ENCODE measurements around the gene MPV17.

DNA sequence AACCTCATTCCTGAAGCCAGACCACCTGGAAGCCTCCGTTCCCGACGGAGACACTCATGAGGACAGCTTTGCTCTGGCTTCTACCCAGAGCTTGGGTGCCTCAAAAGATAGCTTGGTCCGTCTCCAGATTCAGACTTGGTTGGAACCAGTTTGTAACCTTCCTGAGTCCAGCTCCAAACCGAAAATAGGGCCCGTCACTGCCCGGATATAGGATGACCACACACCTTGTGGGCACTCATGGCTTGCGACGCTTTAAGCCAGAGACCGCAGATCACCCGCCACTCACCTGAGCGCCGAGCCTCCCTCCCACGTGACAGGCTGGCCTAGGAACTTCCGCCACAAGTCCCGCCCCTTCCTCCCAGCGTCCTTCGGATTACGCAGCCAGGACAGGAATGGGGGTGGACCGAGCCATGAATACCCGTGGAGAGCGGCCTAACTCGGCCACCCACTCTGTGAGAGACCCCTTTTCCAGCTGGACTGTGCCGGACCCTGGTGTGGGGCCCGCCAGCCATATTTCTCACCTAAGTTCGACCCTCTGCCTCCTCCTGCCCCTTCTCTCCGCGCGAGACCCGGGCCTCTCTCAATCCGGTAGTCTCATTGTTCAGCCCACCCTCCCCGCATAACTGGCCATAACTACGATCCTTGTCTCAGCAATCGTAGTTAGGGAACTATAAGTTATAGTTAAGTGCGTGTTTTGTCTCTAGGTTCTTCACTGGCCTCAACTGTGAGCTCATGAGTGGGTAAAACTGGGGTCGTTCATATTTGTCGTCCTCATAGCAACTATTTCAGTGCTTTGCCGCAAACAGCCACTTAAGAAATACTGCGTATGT, at the start of gene MPV17:
- TF ChIP-seq, protein P1, sequence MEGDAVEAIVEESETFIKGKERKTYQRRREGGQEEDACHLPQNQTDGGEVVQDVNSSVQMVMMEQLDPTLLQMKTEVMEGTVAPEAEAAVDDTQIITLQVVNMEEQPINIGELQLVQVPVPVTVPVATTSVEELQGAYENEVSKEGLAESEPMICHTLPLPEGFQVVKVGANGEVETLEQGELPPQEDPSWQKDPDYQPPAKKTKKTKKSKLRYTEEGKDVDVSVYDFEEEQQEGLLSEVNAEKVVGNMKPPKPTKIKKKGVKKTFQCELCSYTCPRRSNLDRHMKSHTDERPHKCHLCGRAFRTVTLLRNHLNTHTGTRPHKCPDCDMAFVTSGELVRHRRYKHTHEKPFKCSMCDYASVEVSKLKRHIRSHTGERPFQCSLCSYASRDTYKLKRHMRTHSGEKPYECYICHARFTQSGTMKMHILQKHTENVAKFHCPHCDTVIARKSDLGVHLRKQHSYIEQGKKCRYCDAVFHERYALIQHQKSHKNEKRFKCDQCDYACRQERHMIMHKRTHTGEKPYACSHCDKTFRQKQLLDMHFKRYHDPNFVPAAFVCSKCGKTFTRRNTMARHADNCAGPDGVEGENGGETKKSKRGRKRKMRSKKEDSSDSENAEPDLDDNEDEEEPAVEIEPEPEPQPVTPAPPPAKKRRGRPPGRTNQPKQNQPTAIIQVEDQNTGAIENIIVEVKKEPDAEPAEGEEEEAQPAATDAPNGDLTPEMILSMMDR (IDR thresholded peaks at IDR 0.05) = peak in 1 of 6 experiments; percentile 13
- TF ChIP-seq POLR2A (IDR thresholded peaks at IDR 0.05) = peak; percentile 73 to 95

Measured in adrenal gland (tissue), 5 donors.